GM23248 (cell line): ENCODE measurements around the gene PIAS2. TPM values are rescaled to one million over a fixed set of nuclear protein-coding genes. Genes with fewer than 3 reads are reported as not detected.

Experiments
- DNase-seq: peaks from one replicate; pipeline ENCODE4 v3.0.0-alpha.2; 2015
- H2AFZ ChIP-seq: fragments of 200-600 bp; sonication (generic); 2 replicates; pipeline ENCODE4 v1.6.1; 2016; ENCODE audit warnings: antibody characterized with exemption
- H3F3A ChIP-seq: fragments of 200-600 bp; sonication (generic); 2 replicates; pipeline ENCODE4 v1.6.1; 2016; ENCODE audit warnings: mild to moderate bottlenecking, antibody characterized with exemption, mixed run types; ENCODE audit not compliant: insufficient read depth
- H3K27ac ChIP-seq: fragments of 200-600 bp; sonication (generic); 2 replicates; pipeline ENCODE4 v1.5.1; 2016; ENCODE audit warnings: mild to moderate bottlenecking
- H3K27me3 ChIP-seq: fragments of 200-600 bp; sonication (generic); replicated peaks from 2 replicates; pipeline ENCODE4 v1.6.1; 2016; ENCODE audit warnings: mild to moderate bottlenecking; ENCODE audit not compliant: insufficient read depth
- H3K36me3 ChIP-seq: fragments of 200-600 bp; sonication (generic); 2 replicates; pipeline ENCODE4 v1.6.1; 2016; ENCODE audit warnings: low read depth, mild to moderate bottlenecking
- H3K4me1 ChIP-seq: fragments of 200-600 bp; sonication (generic); 2 replicates; pipeline ENCODE4 v1.6.1; 2016; ENCODE audit warnings: mild to moderate bottlenecking; ENCODE audit not compliant: insufficient read depth
- H3K4me2 ChIP-seq: fragments of 200-600 bp; sonication (generic); one replicate; pipeline ENCODE4 v1.6.1; 2016; ENCODE audit warnings: mild to moderate bottlenecking; ENCODE audit not compliant: unreplicated experiment
- H3K4me3 ChIP-seq: fragments of 200-600 bp; sonication (generic); 2 replicates; pipeline ENCODE4 v1.5.1; 2016; ENCODE audit warnings: mild to moderate bottlenecking
- H3K79me2 ChIP-seq: fragments of 200-600 bp; sonication (generic); 2 replicates; pipeline ENCODE4 v1.6.1; 2016; ENCODE audit warnings: mild to moderate bottlenecking; ENCODE audit not compliant: insufficient read depth
- H3K9ac ChIP-seq: fragments of 200-600 bp; sonication (generic); 2 replicates; pipeline ENCODE4 v1.6.1; 2016; ENCODE audit warnings: mild to moderate bottlenecking
- H3K9me2 ChIP-seq: fragments of 200-600 bp; sonication (generic); 2 replicates; pipeline ENCODE4 v1.6.1; 2016; ENCODE audit warnings: mixed run types, mild to moderate bottlenecking, moderate library complexity; ENCODE audit not compliant: insufficient read depth
- H3K9me3 ChIP-seq: fragments of 200-600 bp; sonication (generic); one replicate; pipeline ENCODE4 v1.6.1; 2017; ENCODE audit warnings: low read depth
- H4K20me1 ChIP-seq: fragments of 200-600 bp; sonication (generic); 2 replicates; pipeline ENCODE4 v1.6.0; 2016; ENCODE audit not compliant: insufficient read depth
- EZH2 ChIP-seq: fragments of 200-600 bp; sonication (generic); IDR thresholded peaks from 2 replicates; pipeline ENCODE4 v1.6.1; 2018; ENCODE audit warnings: antibody characterized with exemption, mild to moderate bottlenecking; ENCODE audit not compliant: insufficient read depth, poor library complexity, severe bottlenecking
- EZH2phosphoT487 ChIP-seq: fragments of 200-600 bp; sonication (generic); IDR thresholded peaks from 2 replicates; pipeline ENCODE4 v1.6.1; 2018; ENCODE audit warnings: antibody characterized with exemption, moderate library complexity, mild to moderate bottlenecking, low read depth; ENCODE audit not compliant: insufficient read depth
- WGBS, 2 experiments: methylation state at CpG; one replicate each; pipeline ENCODE4 v1.1.6; 2015 to 2017; ENCODE audit warnings: low lambda C conversion rate in 2 of 2, low coverage in 1 of 2; ENCODE audit errors: missing lambda C conversion rate in 2 of 2; 5-methylcytosine and 5-hydroxymethylcytosine counted together
- in situ Hi-C: fragments of 300-500 bp; cut with MboI; formaldehyde crosslinking; loops from 2 replicates; pipeline ENCODE4 v1.15.0; 2020
- polyA plus RNA-seq: library from polyadenylated mRNA; unstranded; fragments of >200 nt; fragmentation: Nextera tagmentation; extraction: Ambion mirVana; gene quantifications from 2 replicates; pipeline ENCODE4 v1.2.1, GENCODE V29; 2016
- total RNA-seq: library from RNA; depleted of rRNA; stranded (reverse); fragments of >200 nt; shearing (Covaris generic); gene quantifications from 2 replicates; pipeline ENCODE4 v1.2.3, GENCODE V29; 2014

PIAS2 gene
- total and polyA plus RNA-seq, 2 experiments from 2014 or later = 21.3 to 23.0 TPM

- no peak for TF ChIP-seq EZH2
- TF ChIP-seq EZH2phosphoT487 = no peak
- H3K9ac ChIP-seq = no peak overlapping the region
- in situ Hi-C loops = no loop called here
- H3K27ac ChIP-seq = no peak overlapping the region
- no peaks in the 10 kb centered on the region for H3F3A ChIP-seq
- H3K79me2 ChIP-seq = peaks cover 100% of the 10 kb centered on the region
- peaks cover 2% of the 10 kb centered on the region for H3K36me3 ChIP-seq
- H3K27me3 ChIP-seq = no peaks in the 10 kb centered on the region
- H3K4me2 ChIP-seq = no peak overlapping the region
- H3K4me1 ChIP-seq = no peaks in the 10 kb centered on the region
- WGBS, 2 experiments = 98 to 100% methylated on average over 2 of the region's 2 CpGs
- no peak overlapping the region for H2AFZ ChIP-seq
- H4K20me1 ChIP-seq = no peaks in the 10 kb centered on the region
- H3K9me2 ChIP-seq = no peaks in the 10 kb centered on the region
- no peaks in the 10 kb centered on the region for H3K9me3 ChIP-seq
- no peak overlapping the region for H3K4me3 ChIP-seq
- DNase-seq = no peak
Observed at GRCh38 chr18:46894124-46894523, 23.2 kb downstream of the PIAS2 start.

- no peaks in the 10 kb centered on the region for H3F3A ChIP-seq
- no peak overlapping the region for H2AFZ ChIP-seq
- WGBS, 2 experiments = 97 to 100% methylated on average over 1 of the region's 1 CpG
- no peak overlapping the region for H3K27ac ChIP-seq
- H3K79me2 ChIP-seq = peaks cover 100% of the 10 kb centered on the region
- DNase-seq = no peak
- no peaks in the 10 kb centered on the region for H3K9me2 ChIP-seq
- in situ Hi-C loops = no loop called here
- TF ChIP-seq EZH2phosphoT487 (no peak), EZH2 (no peak)
- no peaks in the 10 kb centered on the region for H3K4me1 ChIP-seq
- no peaks in the 10 kb centered on the region for H3K27me3 ChIP-seq
- H3K9me3 ChIP-seq = no peaks in the 10 kb centered on the region
- H3K9ac ChIP-seq = no peak overlapping the region
- peaks cover 8% of the 10 kb centered on the region for H3K36me3 ChIP-seq
- no peak overlapping the region for H3K4me3 ChIP-seq
- no peak overlapping the region for H3K4me2 ChIP-seq
- H4K20me1 ChIP-seq = no peaks in the 10 kb centered on the region
Observed at GRCh38 chr18:46893360-46893759, 23.9 kb downstream of the PIAS2 start.

GRCh38 chr18:46892842-46893241 is 24.5 kb downstream of the PIAS2 start:
- no peaks in the 10 kb centered on the region for H3K9me3 ChIP-seq
- peaks cover 11% of the 10 kb centered on the region for H3K36me3 ChIP-seq
- H3K9me2 ChIP-seq = no peaks in the 10 kb centered on the region
- H3K79me2 ChIP-seq = peaks cover 100% of the 10 kb centered on the region
- no peak overlapping the region for H3K9ac ChIP-seq
- TF ChIP-seq EZH2phosphoT487 (no peak), EZH2 (no peak)
- H3K4me1 ChIP-seq = no peaks in the 10 kb centered on the region
- in situ Hi-C loops = no loop called here
- H3K27ac ChIP-seq = no peak overlapping the region
- no peak overlapping the region for H3K4me2 ChIP-seq
- DNase-seq = no peak
- no peaks in the 10 kb centered on the region for H4K20me1 ChIP-seq
- H3K4me3 ChIP-seq = no peak overlapping the region
- H2AFZ ChIP-seq = no peak overlapping the region
- no peaks in the 10 kb centered on the region for H3F3A ChIP-seq
- 97 to 100% methylated on average over 1 of the region's 1 CpG for WGBS, 2 experiments
- no peaks in the 10 kb centered on the region for H3K27me3 ChIP-seq

- H3K79me2 ChIP-seq = peaks cover 100% of the 10 kb centered on the region
- H3K4me2 ChIP-seq = no peak overlapping the region
- no peaks in the 10 kb centered on the region for H3K27me3 ChIP-seq
- H3K4me3 ChIP-seq = no peak overlapping the region
- WGBS, 2 experiments = 90 to 100% methylated on average over 3 of the region's 3 CpGs
- peaks cover 11% of the 10 kb centered on the region for H3K36me3 ChIP-seq
- H3K9me3 ChIP-seq = no peaks in the 10 kb centered on the region
- TF ChIP-seq EZH2 (no peak), EZH2phosphoT487 (no peak)
- H3F3A ChIP-seq = no peaks in the 10 kb centered on the region
- H2AFZ ChIP-seq = no peak overlapping the region
- H4K20me1 ChIP-seq = no peaks in the 10 kb centered on the region
- H3K9ac ChIP-seq = no peak overlapping the region
- in situ Hi-C loops = no loop called here
- no peaks in the 10 kb centered on the region for H3K9me2 ChIP-seq
- H3K27ac ChIP-seq = no peak overlapping the region
- no peaks in the 10 kb centered on the region for H3K4me1 ChIP-seq
- no peak for DNase-seq
Observed at GRCh38 chr18:46891742-46892214, 25.5 kb downstream of the PIAS2 start.

GRCh38 chr18:46888965-46889364 is 28.3 kb downstream of the PIAS2 start:
- WGBS, 2 experiments = 91 to 96% methylated on average over 1 of the region's 1 CpG
- in situ Hi-C loops = no loop called here
- Histone ChIP-seq H3K36me3 (peaks cover 11% of the 10 kb centered on the region), H3K4me3 (no peak overlapping the region), H3K27me3 (no peaks in the 10 kb centered on the region), H3K9me3 (no peaks in the 10 kb centered on the region), H3K79me2 (peaks cover 100% of the 10 kb centered on the region), H3K9me2 (no peaks in the 10 kb centered on the region), H2AFZ (no peak overlapping the region), H3F3A (no peaks in the 10 kb centered on the region), H3K9ac (no peak overlapping the region), H4K20me1 (no peaks in the 10 kb centered on the region), H3K4me2 (no peak overlapping the region), H3K4me1 (no peaks in the 10 kb centered on the region), H3K27ac (no peak overlapping the region)
- no peak for DNase-seq
- no peak for TF ChIP-seq EZH2phosphoT487
- no peak for TF ChIP-seq EZH2
